ENCODE measurements around the gene DGAT2L6.

DNA sequence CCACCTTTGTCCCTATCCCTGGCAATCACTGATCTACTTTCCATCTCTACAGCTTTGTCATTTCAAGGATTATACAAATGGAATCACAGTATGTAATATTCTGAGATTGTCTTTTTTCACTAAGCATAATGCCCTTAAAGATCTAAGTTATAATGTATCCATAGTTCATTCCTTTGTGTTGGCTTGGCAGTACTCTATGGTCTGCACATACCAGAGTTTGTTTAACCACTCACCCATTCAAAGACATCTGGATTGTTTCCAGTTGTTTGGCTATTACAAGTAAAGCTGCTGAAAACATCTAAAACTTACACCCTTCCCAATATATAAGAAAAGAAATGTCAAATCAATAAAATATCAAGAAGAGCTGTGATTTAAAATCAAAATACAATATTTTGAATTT is 31.2 kb downstream of the DGAT2L6 start:
- TF ChIP-seq, protein P1, sequence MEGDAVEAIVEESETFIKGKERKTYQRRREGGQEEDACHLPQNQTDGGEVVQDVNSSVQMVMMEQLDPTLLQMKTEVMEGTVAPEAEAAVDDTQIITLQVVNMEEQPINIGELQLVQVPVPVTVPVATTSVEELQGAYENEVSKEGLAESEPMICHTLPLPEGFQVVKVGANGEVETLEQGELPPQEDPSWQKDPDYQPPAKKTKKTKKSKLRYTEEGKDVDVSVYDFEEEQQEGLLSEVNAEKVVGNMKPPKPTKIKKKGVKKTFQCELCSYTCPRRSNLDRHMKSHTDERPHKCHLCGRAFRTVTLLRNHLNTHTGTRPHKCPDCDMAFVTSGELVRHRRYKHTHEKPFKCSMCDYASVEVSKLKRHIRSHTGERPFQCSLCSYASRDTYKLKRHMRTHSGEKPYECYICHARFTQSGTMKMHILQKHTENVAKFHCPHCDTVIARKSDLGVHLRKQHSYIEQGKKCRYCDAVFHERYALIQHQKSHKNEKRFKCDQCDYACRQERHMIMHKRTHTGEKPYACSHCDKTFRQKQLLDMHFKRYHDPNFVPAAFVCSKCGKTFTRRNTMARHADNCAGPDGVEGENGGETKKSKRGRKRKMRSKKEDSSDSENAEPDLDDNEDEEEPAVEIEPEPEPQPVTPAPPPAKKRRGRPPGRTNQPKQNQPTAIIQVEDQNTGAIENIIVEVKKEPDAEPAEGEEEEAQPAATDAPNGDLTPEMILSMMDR (IDR thresholded peaks at IDR 0.05; ENCODE audit: poor library complexity, severe bottlenecking), result no peak
- TF ChIP-seq POLR2AphosphoS5 (IDR thresholded peaks at IDR 0.05) (no peak), EZH2 (IDR thresholded peaks at IDR 0.05; ENCODE audit: borderline replicate concordance, insufficient read depth, low read length, poor library complexity, severe bottlenecking) (no peak)
